Activated CD8-positive, alpha-beta memory T cell treated with anti-CD3 and anti-CD28 coated beads, Interleukin-2, amount 50 U/mL, for 4 hours (primary cell): ENCODE data around the gene PTPN5.
"Not testable (repeated sequence)": the region's sequence is repeated elsewhere in the genome, so short reads cannot be mapped to it uniquely, and the experiment has no call there.

ENCODE experiments used
- DNase-seq: peaks from one replicate; pipeline ENCODE4 v3.0.0-alpha.2; 2020

PTPN5 gene

DNA sequence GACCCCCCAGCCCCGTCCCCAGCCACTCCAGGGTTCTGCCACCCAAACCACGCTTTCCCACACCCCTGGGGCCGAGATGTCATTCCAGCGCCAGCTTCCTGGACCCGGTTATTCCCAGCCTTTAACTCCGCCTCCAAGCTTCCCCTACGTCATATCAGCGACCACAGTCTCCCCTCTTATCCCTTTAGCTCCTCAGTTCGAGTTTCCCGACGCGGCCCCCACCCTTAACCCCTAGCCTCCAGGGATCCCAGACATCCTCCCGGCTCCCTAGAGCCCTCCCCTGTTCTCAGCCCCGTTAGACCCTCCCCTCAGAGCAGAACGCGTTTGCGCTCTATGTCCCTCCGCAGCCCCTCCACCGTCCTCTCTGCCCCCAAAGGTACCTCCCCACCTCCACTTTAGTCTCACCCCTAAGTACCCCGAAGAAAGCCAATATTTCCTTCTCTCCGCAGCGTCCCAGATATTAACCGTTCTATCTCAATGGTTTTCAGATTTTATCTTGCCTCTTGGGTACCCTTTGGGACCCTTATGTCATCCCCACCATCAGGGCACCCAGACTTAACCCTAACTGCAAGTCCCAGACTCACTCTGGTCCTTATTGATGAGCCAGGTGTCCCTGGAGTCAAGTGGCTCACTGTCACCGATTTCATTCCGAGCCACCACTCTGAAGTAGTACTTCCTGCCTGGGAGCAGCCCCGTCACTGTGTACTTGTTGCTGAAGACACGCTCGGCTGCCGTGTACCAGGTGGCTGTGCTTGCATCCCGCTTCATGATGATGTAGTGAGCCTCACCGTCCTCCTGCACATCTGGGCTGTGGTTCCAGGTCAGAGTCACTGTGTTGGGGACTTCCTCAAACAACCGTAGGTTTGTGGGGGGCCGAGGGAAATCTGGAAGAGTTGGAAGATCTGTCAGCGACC lies 85.0 kb downstream of the PTPN5 start:
- DNase-seq = peak; percentile 55

DNA sequence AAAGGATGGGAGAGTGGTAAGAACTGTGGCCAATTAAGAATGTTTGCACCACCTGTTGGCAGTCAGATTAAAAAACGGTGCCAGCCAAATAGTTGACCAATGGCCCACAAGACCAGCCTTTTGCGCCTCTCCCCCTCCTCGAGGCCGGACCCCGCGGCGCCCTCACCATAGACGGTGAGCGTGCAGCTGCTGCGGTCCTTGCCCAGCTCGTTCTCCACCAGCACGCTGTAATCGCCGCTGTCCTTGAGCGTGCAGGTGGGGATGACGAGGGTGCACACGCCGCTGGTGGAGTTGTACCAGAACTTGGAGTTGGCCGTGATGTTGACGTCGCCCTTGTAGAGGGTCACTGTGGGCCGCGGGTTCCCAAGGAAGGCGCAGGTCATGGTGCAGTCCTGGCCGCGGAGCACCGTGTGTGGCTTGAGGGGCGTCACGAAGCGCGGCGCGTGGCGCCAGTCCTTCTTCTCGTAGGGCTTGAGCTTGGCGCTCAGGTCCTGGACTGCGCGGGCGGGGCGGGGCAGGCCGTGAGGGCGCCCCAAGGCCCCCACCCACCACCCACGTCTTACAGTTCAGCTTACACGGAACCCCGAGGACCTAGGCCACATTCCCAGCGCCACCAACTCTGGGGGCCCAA lies 85.8 kb downstream of the PTPN5 start:
- peak; percentile 36 for DNase-seq

DNA sequence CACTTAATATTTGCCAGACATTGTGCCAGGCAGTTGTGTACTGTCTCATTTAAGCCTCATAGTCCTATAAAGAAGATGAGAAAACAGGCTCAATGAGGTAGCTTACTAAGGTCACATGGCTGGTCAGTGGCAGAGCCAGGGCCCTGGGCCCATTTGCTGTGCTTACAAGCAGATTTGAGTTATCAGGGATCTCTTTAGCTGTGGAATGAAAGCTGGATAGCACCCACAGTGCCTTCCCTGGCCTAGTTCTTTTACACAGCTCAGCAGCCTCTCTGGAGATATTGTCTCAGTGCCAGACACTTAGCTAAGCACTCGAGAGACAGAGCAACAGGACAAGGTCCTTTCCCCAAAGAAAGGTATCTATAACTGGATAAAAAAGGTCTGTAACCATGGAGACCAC lies 86.9 kb downstream of the PTPN5 start:
- no peak for DNase-seq

DNA sequence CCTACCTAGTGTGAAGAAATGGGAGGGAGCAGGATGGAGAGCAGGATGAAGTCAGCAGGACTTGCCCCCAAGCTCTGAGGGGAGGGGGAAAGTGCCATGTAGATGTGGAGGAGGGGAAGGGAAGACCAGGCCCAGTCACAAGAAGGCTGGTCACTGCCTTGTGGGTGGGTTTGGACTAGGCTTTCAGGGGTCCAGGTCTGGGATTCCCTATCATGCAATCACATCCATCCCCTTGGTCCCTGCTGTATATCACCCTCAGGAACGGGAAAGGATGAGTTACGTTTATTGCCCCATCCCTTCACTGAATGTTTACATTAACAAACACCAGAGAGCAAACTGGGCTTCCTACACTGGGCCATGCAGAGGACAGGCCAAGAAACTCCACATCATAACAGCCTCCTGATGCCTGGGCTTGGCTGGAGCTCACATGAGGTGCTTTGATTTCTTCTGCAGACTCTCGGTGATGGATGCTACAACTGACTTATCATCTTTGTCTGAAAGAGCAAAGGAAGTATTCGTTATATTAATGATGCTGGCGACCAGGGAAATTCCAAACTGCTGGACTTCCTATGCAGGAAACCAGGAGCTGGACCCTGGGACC lies 87.5 kb downstream of the PTPN5 start:
- no peak for DNase-seq

DNA sequence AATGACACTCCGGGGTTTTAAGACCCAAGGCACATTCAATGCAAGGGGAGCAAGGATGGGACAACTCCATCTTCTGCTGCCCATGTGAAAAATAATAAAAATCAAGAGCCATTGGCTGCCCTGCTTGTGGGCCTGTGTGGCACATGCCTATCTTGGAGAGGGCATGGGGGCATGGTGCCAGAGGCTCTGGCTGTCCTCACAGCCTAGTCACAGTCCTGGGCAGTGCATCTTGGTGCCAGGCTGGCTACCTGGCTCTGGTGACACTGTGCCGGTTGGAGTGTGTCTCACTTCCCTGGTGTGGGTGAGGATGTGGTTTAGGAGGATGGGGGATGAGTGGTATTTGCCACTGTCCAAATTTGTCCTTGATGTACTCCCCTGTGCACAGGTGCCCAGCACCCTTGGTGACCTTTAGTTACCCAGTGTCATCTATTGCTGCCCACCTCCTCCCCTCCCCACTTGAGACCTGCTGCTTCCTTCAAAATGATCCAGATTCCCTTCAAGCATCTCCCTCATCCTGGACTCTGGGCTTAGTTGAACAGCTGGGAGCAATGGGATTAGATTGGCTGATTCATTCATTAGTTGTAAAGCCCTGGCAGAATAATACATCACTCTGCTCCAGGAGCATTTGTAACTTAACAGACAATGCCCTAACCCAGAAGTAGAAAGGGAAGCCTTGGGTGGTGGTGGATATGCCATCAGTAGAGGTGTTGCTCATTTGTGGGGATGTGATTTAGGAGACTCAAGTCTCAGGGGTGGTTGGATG lies 88.4 kb downstream of the PTPN5 start:
- DNase-seq = no peak

DNA sequence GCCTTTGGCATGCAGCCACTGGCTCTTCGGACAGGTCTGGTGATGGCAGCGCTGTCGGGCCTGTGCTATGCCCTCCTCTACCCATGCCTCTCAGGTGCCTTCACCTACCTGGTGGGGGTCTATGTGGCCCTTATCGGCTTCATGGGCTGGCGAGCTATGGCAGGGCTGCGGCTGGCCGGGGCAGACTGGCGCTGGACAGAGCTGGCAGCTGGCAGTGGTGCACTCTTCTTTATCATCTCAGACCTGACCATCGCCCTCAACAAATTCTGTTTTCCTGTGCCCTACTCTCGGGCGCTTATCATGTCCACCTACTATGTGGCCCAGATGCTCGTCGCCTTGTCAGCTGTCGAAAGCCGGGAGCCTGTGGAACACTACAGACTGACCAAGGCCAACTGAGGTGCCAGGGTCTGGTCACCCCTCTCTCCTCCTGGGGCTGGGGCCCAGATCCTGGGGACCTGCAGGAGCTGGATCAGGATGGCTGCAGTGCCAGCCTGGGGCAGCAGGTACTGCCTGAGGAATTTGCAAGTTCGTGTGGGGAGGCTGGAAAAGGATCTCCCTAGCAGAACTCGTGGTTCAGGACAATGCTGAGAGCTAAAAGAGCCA lies 89.9 kb downstream of the PTPN5 start:
- no peak for DNase-seq

DNA sequence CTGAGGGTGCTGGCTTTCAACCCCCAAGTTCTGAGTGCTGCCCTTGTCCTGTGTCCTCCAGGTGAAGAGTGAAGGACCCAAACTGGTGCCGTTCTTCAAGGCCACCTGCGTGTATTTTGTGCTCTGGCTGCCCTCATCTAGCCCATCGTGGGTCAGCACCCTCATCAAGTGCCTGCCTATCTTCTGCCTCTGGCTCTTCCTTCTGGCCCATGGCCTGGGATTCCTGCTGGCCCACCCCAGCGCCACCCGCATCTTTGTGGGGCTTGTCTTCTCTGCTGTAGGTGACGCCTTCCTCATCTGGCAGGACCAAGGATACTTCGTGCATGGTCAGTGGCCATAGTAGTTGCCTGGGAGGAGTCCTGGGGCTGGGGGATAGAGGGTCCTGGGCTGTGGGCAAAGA lies 90.7 kb downstream of the PTPN5 start:
- DNase-seq = no peak

DNA sequence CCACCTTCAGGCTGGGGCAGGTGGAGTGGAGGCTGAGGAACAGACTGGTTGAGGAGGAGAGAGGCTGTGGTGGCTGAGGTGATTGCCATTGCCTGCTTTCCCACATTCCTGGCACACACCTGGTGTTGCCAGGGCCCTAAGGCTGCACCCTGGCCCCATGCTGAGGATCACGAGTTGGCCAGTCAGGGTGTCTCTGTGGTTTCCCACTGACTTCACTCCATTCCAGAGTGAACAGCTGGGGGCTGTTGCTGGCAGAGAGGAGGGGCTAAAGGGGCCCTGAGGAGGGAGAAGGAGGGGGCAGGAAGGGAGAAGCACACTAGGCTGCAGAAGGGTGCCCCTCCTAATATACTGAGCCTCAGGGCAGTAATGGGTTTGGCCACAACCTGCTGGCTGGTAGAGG lies 91.2 kb downstream of the PTPN5 start:
- no peak for DNase-seq

DNA sequence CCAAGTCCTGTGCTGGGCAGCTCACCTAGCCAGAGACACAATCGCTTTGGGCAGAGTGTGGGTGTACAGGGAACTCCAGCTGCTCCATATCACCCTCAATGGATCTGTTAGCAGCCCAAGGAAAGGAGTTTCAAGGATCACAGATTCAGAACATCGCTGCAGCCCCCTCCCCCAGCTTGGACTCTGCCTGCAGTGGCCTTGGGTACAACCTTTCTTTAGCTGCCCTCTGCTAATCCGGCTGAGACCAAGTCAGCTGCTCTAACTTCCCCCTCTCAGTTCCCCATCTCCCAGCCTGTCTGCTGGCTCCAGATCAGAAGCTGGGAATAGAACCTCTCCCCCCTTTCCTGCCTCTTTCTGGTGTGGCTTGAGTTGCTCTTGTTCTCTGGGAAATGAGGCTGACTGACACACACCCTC lies 91.7 kb downstream of the PTPN5 start:
- no peak for DNase-seq

DNA sequence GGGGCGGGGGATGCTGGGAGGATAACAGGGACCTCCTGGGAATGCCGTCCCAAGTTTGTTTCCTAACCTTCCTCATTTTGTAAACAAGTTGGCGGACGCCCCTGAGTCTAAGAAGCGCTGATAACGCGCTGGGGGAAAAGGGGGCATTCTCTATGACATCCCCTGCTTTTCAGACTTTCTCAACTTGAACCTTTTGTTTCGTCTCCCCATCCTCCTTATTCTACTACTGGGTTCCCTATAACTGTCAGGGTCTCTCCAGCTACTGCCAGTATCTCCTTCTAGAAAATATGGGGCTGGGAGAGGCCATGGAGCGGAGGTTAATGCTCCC lies 92.4 kb downstream of the PTPN5 start:
- no peak for DNase-seq

DNA sequence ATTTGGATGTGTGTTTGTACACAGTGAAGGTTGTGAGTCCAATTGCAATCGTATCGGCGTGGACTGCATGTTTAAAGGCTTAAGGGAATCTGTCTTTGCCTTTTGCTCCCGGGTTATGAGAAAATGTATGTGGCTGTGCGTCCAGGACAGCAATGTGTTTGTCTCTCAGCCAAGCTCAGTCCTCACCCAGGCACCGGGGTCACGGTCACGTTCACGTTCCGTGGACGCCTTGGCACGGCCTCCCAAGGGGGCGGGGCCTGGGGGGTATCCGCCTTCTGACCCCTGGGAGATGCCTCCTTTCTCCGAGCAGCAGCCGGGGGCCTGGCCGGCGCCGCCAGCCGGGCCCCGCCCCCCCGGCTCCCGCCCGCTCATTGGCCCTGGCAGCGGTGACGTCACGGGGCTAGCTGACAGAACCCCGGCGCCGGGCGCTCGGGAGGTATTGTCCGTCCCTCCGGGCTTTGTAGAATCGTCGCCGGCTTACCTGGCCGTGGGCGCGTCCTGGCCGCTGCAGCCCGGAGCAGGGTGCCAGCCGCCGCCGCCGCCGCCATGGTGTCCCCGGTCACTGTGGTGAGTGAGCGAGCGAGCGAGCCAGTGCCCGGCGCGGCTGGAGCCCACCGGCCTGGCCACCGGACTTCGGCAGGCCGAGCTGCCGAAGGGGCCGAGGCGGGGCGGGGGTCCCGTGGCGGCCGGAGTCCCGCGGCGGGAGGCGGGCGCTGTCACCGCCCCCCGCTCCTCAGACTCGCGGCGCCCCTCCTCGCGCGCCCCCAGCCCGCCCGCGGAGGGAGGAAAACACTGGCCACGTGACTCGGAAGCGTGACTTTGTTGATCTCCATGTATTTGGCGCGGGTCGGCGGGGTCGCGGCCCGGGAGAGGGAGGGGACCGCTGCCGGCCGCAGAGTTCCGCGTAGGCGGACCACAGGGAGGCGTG lies 93.0 kb downstream of the PTPN5 start, which contains the start of gene TMEM86A:
TSS of gene TMEM86A (plus strand) at position 439 of the 928 bp plus-strand sequence. CDS start at position 547, 108 bp downstream.
- DNase-seq = peak; percentile 93

DNA sequence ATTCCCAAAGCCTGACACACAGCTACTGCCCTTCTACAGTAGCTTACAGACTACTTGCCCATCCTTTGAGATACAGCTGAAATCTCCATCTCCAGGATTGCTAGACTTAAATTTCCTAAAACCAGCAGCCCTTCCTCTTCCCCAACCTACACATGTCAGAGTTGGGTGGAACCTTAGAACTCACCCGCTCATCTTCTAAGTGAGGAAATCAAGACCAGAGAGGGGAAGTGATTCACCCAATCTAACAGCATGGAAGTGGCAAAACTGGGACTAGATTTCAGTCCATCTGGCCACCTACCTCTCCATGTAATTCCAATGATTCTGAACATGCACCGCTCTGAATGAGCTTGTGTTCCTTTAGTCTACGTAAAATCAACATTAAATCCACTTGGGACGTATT lies 94.0 kb downstream of the PTPN5 start:
- no peak for DNase-seq

DNA sequence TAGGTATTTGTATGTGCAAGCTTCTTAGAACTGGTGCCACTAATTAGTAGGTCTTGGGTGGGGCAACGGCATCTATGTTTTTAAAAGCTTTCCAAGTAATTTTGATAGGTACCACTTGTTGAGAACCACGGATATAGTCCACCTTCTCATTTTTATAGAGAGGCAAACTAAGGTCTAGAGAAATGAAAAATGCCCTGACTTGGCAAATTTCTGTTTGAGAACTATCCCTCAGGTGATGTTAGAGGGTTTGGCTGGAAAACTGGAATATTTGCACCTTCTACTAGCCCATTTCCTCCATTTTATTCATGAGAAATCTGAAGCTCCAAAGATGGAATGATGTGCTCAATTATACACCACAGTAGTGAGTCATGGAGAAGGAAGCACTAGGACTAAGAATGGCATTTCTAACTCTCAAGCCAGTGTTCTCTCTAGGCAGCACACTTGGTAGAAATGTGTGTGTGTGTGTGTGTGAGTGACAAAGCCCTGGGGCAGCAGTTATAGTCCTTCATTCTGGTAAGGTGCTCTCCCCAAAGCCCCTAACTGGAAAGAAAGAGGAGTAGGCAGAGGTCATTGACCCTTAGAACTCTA lies 94.9 kb downstream of the PTPN5 start:
- DNase-seq = no peak

DNA sequence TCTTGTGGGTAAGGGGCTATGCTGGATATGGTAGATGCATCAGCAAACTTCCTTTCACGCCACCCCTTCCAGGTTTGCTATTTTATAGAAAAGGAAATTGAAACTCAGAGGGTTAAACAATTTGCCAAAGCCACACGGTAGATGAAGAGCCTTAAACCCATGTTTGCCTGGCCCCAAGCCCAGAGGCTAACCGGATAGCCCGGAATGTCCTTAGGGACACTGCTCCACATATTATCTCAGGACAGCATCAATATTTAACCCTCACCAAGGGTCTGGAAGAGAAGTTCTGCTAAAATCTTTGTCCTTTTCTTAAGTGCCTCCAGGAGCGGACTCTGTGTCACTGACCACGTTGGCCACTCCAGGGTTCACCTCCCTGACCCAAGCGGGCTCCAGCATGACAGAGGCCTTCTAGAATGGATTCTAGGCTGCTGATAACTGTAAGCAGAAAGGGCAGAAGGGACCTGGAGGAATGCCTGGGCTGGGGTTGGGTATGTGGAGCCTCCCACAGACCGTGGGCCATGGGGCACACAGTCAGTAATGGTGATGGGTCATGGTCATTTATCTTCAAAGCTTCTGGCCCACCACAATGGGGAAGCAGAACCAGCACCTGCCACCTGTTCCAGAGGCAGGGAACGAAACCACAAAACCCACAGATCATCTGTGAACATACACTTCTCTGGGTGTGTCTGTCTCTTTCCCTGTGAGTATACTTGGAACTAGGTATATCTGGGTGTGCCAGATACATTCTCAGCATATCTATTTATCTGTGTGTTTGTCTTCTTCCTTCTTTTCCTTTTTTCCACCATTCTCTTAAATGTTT lies 98.4 kb downstream of the PTPN5 start:
- no peak for DNase-seq

DNA sequence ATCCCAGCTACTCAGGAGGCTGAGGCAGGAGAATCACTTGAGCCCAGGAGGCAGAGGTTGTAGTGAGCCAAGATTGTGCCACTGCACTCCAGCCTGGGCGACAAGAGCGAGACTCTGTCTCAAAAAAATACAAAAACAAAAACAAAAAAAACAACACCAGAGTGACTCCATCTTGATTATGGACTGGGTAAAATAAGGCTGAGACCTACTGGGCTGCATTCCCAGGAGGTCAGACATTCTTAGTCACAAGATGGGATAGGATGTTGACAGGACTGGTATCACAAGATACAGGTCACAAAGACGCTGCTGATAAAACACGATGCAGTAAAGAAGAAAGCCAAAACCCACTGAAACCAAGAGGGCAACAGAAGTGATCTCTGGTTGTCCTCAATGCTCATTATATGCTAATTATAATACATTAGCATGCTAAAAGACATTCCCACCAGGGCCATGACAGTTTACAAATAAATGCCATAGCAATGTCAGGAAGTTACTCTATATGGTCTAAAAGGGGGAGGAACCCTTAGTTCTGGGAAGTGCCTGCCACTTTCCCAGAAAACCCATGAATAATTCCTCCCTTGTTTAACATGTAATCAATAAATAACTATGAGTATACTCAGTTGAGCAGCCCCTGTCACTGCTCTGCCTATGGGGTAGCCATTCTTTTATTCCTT lies 100.0 kb downstream of the PTPN5 start:
- not testable (repeated sequence) for DNase-seq

DNA sequence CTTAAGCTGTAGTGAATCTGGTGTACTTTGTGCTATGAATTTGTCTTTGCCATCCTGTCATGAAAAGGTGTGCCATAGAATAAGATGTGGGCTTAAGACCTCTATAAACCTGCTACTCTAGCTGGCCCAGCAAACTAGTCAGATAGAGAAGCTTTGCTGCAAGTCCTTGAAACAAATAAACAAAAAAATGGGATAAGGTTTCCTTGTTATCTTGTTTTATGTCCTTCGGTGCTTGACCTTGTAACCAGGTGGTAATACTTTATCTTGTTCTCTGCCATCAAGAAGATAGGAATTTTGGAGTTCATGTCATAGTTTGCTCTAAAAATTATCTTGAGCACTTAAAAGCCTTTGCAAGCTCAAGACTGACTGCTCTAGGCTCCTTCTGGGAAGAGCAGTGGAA lies 107.3 kb downstream of the PTPN5 start:
- DNase-seq = no peak

DNA sequence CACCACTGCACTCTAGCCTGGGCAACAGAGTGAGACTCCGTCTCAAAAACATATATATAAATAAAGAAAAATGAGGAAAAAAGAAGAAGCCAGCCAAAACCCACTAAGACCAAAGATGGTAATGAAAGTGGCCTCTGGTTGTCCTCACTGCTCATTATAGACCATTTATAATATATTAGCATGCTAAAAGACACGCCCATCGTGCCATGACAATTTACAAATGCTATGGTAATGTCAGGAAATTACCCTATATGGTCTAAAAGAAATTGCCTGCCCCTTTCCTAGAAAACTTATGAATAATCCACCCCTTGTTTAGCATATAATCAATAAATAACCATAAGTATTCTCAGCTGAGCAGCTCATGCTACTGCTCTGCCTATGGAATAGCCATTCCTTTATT lies 109.1 kb downstream of the PTPN5 start:
- DNase-seq = no peak

DNA sequence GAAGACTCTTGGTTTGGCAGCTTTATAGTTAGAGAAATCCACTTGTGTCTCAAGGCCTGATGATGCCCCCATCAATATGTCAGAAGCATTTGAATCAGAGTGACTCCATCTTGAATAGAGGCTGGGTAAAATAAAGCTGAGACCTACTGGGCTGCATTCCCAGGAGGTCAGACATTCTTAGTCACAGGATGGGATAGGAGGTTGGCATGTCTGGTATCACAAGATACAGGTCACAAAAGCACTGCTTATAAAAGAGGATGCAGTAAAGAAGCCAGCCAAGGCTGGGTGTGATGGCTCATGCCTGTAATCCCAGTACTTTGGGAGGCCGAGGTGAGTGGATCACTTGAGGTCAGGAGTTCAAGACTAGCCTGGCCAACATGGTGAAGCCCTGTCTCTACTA lies 109.6 kb downstream of the PTPN5 start:
- not testable (repeated sequence) for DNase-seq
